ENCODE measurements around the gene PGC.

PGC gene

GRCh38 chr6:41743406-41744235, 3.6 kb downstream of the PGC start:
- no peak for DNase-seq

GRCh38 chr6:41741625-41742490, 5.3 kb downstream of the PGC start:
- no peak for DNase-seq

- DNase-seq, result no peak
These were observed 6.6 kb downstream of the PGC start for GRCh38 chr6:41740366-41741162.

- no peak for DNase-seq
These were observed 8.2 kb downstream of the PGC start for GRCh38 chr6:41739041-41739440.

GRCh38 chr6:41737591-41738130, 9.5 kb downstream of the PGC start:
- DNase-seq, result no peak

GRCh38 chr6:41736800-41737555, 10.2 kb downstream of the PGC start:
- DNase-seq, result no peak

- no peak for DNase-seq
These were observed 10.9 kb downstream of the PGC start for GRCh38 chr6:41736186-41736733.

- peak; percentile 89 for DNase-seq
These were observed 11.6 kb downstream of the PGC start, which contains the start of gene TFEB for GRCh38 chr6:41735427-41736185. Gene TFEB, minus strand, starts transcription at chr6:41735608. Its CDS starts 44,395 bp downstream, at chr6:41691213.

GRCh38 chr6:41734666-41735426, 12.4 kb downstream of the PGC start:
- DNase-seq, result peak; percentile 49

- DNase-seq, result peak; percentile 72
These were observed 13.2 kb downstream of the PGC start for GRCh38 chr6:41733707-41734665.

- no peak for DNase-seq
These were observed 13.9 kb downstream of the PGC start for GRCh38 chr6:41733360-41733706.

- DNase-seq, result no peak
These were observed 14.4 kb downstream of the PGC start for GRCh38 chr6:41732591-41733359.

GRCh38 chr6:41732149-41732548, 15.0 kb downstream of the PGC start:
- DNase-seq, result no peak

- no peak for DNase-seq
These were observed 15.6 kb downstream of the PGC start for GRCh38 chr6:41731561-41732086.

GRCh38 chr6:41730531-41731436, 16.4 kb downstream of the PGC start:
- peak; percentile 30 for DNase-seq

- no peak for DNase-seq
These were observed 17.6 kb downstream of the PGC start for GRCh38 chr6:41729624-41730023.

GRCh38 chr6:41728954-41729353, 18.2 kb downstream of the PGC start:
- no peak for DNase-seq
